Suprapubic skin (tissue), 4 donors: Measurements from ENCODE around the gene GNAT3. TPM values are rescaled to one million over a fixed set of nuclear protein-coding genes. Genes with fewer than 3 reads are reported as not detected.

Experiments used
- DNase-seq, 2 donors: peaks; one replicate each; pipeline ENCODE4 v3.0.0-alpha.2; 2019; ENCODE audit warnings: low spot score in 2 of 2
- H3K27ac ChIP-seq: fragments of 200-600 bp; sonication (generic); one replicate; pipeline ENCODE4 v1.5.1; 2019
- H3K27me3 ChIP-seq: fragments of 200-600 bp; sonication (generic); one replicate; pipeline ENCODE4 v1.5.1; 2019
- H3K36me3 ChIP-seq: fragments of 200-600 bp; sonication (generic); one replicate; pipeline ENCODE4 v1.5.1; 2019
- H3K4me1 ChIP-seq: fragments of 200-600 bp; sonication (generic); one replicate; pipeline ENCODE4 v1.5.1; 2019
- H3K4me3 ChIP-seq: fragments of 200-600 bp; sonication (generic); one replicate; pipeline ENCODE4 v1.5.1; 2019; ENCODE audit warnings: mild to moderate bottlenecking
- H3K9me3 ChIP-seq: fragments of 200-600 bp; sonication (generic); one replicate; pipeline ENCODE4 v1.5.1; 2019
- EP300 ChIP-seq: sonication (generic); formaldehyde crosslinking; IDR thresholded peaks from one replicate; pipeline ENCODE4 v1.6.1; 2017; ENCODE audit warnings: antibody characterized with exemption
- POLR2A ChIP-seq, 2 donors: fragments of 450-650 bp; IDR thresholded peaks; one replicate each; pipeline ENCODE4 v1.6.1; 2017; ENCODE audit warnings: antibody characterized with exemption in 2 of 2, mild to moderate bottlenecking in 2 of 2, moderate library complexity in 2 of 2
- POLR2AphosphoS5 ChIP-seq, 3 donors: sonication (generic); formaldehyde crosslinking; IDR thresholded peaks; one replicate each; pipeline ENCODE4 v1.6.1; 2017; ENCODE audit warnings: antibody characterized with exemption in 3 of 3
- WGBS: methylation state at CpG from one replicate; pipeline ENCODE4 v1.1.5; 2018; 5-methylcytosine and 5-hydroxymethylcytosine counted together
- total RNA-seq, 4 donors: library from RNA; depleted of rRNA; stranded (reverse); fragments of >200 nt; gene quantifications; one replicate each; pipeline ENCODE4 v1.1.0, GENCODE V29; 2016
- TF ChIP-seq, protein P1 (sequence below), 2 donors: fragments of 200-600 bp in 1 of 2; fragments of 450-650 bp in 1 of 2; sonication (generic) in 1 of 2; IDR thresholded peaks; one replicate each; pipeline ENCODE4 v1.5.1; 2016 to 2019; ENCODE audit warnings: antibody characterized with exemption in 2 of 2, mild to moderate bottlenecking in 1 of 2, moderate library complexity in 1 of 2

The GNAT3 gene
- total RNA-seq, 4 donors from 2014 or later: not detected

DNA sequence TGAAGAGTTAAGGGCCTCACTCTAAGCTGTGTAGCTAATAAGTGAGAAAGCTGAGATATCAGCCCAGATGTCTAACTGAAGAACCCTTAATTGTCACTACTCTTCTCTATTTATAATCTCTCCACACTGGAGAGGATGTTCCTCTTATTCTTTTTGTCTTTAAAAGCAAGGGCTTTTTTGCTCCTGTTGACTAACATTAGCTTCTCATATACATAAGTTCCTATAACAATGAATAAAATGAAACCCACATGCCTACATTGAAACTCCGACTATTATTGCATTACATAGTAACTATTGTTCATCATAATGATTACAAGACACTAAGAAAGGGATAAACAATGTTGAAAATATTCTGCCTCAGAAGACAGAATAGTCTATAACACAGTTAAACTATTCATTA is 67.1 kb downstream of the GNAT3 start:
- Histone ChIP-seq H3K4me3 (no peak overlapping the region), H3K27me3 (no peaks in the 10 kb centered on the region), H3K27ac (no peak overlapping the region), H3K36me3 (no peaks in the 10 kb centered on the region), H3K4me1 (no peaks in the 10 kb centered on the region), H3K9me3 (no peaks in the 10 kb centered on the region)
- DNase-seq: no peak
- TF ChIP-seq, protein P1, sequence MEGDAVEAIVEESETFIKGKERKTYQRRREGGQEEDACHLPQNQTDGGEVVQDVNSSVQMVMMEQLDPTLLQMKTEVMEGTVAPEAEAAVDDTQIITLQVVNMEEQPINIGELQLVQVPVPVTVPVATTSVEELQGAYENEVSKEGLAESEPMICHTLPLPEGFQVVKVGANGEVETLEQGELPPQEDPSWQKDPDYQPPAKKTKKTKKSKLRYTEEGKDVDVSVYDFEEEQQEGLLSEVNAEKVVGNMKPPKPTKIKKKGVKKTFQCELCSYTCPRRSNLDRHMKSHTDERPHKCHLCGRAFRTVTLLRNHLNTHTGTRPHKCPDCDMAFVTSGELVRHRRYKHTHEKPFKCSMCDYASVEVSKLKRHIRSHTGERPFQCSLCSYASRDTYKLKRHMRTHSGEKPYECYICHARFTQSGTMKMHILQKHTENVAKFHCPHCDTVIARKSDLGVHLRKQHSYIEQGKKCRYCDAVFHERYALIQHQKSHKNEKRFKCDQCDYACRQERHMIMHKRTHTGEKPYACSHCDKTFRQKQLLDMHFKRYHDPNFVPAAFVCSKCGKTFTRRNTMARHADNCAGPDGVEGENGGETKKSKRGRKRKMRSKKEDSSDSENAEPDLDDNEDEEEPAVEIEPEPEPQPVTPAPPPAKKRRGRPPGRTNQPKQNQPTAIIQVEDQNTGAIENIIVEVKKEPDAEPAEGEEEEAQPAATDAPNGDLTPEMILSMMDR (IDR thresholded peaks at IDR 0.05): no peak
- TF ChIP-seq POLR2AphosphoS5 (IDR thresholded peaks at IDR 0.05) (no peak), POLR2A (IDR thresholded peaks at IDR 0.05) (no peak), EP300 (no peak)
- 69% methylated on average over 1 of the region's 1 CpG for WGBS

DNA sequence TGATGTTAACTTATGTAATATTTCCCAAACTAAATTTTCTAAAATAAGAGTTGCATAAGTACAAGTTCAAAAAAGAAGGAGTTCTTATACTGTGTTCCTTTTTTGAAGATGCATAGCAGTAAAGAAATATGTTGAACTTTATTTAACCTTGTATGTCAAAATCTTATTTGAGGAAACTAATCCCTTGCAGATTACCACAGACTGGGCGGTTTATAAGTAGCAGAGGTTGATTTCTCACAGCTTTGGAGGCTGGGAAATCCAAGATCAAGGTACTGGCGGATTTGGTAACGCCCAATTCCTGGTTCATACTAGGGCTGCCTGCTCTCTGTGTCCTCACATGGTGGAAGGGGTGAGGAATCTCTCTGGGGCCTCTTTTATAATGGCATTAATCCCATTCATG is 68.5 kb downstream of the GNAT3 start:
- no peaks in the 10 kb centered on the region for H3K36me3 ChIP-seq
- no peak for TF ChIP-seq EP300
- TF ChIP-seq POLR2A (IDR thresholded peaks at IDR 0.05): no peak
- TF ChIP-seq, protein P1 (IDR thresholded peaks at IDR 0.05): no peak
- no peak for TF ChIP-seq POLR2AphosphoS5 (IDR thresholded peaks at IDR 0.05)
- WGBS: 93% methylated on average over 3 of the region's 3 CpGs
- H3K4me3 ChIP-seq: no peak overlapping the region
- no peaks in the 10 kb centered on the region for H3K9me3 ChIP-seq
- no peak for DNase-seq
- no peaks in the 10 kb centered on the region for H3K4me1 ChIP-seq
- no peak overlapping the region for H3K27ac ChIP-seq
- no peaks in the 10 kb centered on the region for H3K27me3 ChIP-seq

DNA sequence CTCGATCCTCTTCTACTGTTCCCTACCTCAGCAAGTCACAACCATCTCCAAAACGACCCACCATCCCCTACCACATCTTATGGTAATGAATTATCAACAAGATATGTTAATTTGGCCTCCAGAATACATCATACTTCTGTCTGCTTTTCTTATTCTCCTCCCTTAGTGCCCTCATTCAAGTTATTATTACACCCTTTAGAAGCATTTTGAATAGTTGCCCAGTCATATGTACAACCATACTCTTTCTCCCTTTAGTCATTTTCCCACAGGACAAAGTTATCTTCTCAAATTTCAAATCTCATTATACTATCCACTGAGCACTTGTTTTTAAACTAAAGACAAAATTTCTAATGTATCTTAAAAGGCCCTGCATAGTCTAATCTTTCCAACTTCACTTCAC is 71.0 kb downstream of the GNAT3 start:
- H3K4me1 ChIP-seq: no peaks in the 10 kb centered on the region
- no peak for DNase-seq
- H3K27me3 ChIP-seq: no peaks in the 10 kb centered on the region
- H3K27ac ChIP-seq: no peak overlapping the region
- H3K4me3 ChIP-seq: no peak overlapping the region
- TF ChIP-seq, protein P1 (IDR thresholded peaks at IDR 0.05): no peak
- TF ChIP-seq POLR2AphosphoS5 (IDR thresholded peaks at IDR 0.05) (no peak), POLR2A (IDR thresholded peaks at IDR 0.05) (no peak), EP300 (no peak)
- no peaks in the 10 kb centered on the region for H3K9me3 ChIP-seq
- no peaks in the 10 kb centered on the region for H3K36me3 ChIP-seq
- WGBS: 22% methylated on average over 2 of the region's 2 CpGs

DNA sequence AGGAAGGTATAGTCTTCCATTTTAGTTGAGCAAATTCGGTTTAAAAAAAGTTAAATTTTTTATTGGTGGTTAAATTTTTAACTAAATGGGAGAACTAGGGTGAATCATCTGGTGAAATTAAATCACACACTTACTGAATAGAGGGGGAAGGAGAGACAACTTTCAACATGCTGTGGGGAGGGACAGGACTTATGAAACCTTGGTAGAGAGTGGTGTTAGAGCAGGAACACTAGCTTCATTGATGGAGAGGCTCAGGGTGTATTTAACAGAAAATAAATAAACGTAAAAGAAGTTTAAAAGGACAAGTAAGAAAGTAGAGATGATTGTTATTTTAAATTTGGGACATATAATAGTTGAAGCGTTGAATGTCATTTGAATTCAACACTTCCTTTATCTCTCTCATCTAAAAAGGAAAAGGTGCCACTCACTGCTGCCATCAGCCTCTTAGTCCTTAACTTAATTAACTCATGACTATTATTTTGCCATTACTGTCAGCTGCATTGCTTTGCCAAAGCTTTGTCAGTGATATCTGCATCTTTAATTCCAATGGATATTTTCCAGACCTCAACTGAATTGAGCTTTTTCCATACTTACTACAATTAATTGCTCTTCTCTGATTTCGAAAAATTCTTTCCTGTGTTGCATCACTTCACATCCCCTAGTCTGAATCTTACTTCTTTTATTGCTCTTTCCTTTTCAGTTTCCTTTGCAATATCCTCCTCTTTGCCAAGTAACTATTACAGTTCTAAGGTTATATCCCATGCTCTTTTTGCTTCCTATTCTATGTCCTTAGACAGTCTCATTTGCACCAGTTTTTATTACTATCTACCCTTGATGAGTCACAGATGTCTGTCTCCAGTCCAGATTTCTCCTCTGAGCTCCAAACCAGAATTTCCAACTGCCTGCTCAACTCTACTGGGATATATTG is 71.7 kb downstream of the GNAT3 start:
- no peak overlapping the region for H3K27ac ChIP-seq
- H3K9me3 ChIP-seq: no peaks in the 10 kb centered on the region
- H3K4me3 ChIP-seq: no peak overlapping the region
- H3K27me3 ChIP-seq: no peaks in the 10 kb centered on the region
- DNase-seq: no peak
- WGBS: 54% methylated on average over 4 of the region's 4 CpGs
- H3K36me3 ChIP-seq: no peaks in the 10 kb centered on the region
- H3K4me1 ChIP-seq: no peaks in the 10 kb centered on the region
- no peak for TF ChIP-seq POLR2A (IDR thresholded peaks at IDR 0.05)
- TF ChIP-seq, protein P1 (IDR thresholded peaks at IDR 0.05): no peak
- TF ChIP-seq EP300: no peak
- no peak for TF ChIP-seq POLR2AphosphoS5 (IDR thresholded peaks at IDR 0.05)

DNA sequence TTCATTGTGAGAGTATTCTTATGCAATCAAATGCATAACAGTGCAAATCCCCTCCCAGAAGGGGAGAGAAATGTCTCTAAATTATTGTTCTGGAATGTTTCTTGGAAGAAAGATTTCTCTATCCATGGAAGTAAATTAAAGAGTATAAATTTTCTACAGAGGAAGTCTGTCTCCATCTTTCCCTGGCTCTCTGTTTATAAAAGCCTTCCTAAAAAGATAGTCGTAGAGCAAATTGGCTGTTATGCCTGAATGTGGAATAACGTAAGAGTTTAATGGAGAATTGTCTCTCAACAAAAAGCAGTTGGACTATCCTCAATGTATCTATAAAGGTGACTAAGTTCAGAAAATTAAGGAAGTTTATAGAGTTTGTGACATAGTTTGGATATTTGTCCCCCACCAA is 76.3 kb downstream of the GNAT3 start:
- DNase-seq: no peak
- WGBS: 91% methylated on average over 2 of the region's 2 CpGs
- H3K9me3 ChIP-seq: no peaks in the 10 kb centered on the region
- no peak overlapping the region for H3K4me3 ChIP-seq
- H3K36me3 ChIP-seq: no peaks in the 10 kb centered on the region
- H3K4me1 ChIP-seq: no peaks in the 10 kb centered on the region
- TF ChIP-seq POLR2AphosphoS5 (IDR thresholded peaks at IDR 0.05): no peak
- no peak for TF ChIP-seq POLR2A (IDR thresholded peaks at IDR 0.05)
- no peaks in the 10 kb centered on the region for H3K27me3 ChIP-seq
- no peak overlapping the region for H3K27ac ChIP-seq
